Calu3 (cell line): Measurements from ENCODE around the gene CASTOR1. TPM values are rescaled to one million over a fixed set of nuclear protein-coding genes. Genes with fewer than 3 reads are reported as not detected.

Experiments
- BruUV-seq: library from RNA; stranded (reverse); fragments of 400-500 nt; replicated peaks from 2 replicates; lab custom pipeline; 2021; lab: Mats Ljungman, UMichigan
- CTCF ChIA-PET: fragments of 300-600 bp; sonication (Branson Sonifier 250); formaldehyde crosslinking; loops from one replicate; lab custom pipeline; 2022; ENCODE audit warnings: antibody characterized with exemption; lab: Charles Lee
- DNase-seq: peaks from one replicate; pipeline ENCODE4 v3.0.0; 2022
- H3K27ac Mint-ChIP-seq: one replicate; pipeline ENCODE4 v1.8.0; 2022; ENCODE audit warnings: mixed read lengths; ENCODE audit not compliant: unreplicated experiment
- H3K27me3 Mint-ChIP-seq: one replicate; pipeline ENCODE4 v1.8.0; 2022; ENCODE audit warnings: mixed read lengths; ENCODE audit not compliant: unreplicated experiment
- H3K36me3 Mint-ChIP-seq: one replicate; pipeline ENCODE4 v1.8.0; 2022; ENCODE audit warnings: mild to moderate bottlenecking, moderate library complexity, mixed read lengths; ENCODE audit not compliant: insufficient read depth, unreplicated experiment
- H3K4me1 Mint-ChIP-seq: one replicate; pipeline ENCODE4 v1.8.0; 2022; ENCODE audit warnings: mild to moderate bottlenecking, low read depth, mixed read lengths; ENCODE audit not compliant: unreplicated experiment
- H3K4me3 Mint-ChIP-seq: one replicate; pipeline ENCODE4 v1.8.0; 2022; ENCODE audit warnings: mild to moderate bottlenecking, low read depth, moderate library complexity, mixed read lengths; ENCODE audit not compliant: unreplicated experiment
- H3K9me3 Mint-ChIP-seq: one replicate; pipeline ENCODE4 v1.8.0; 2022; ENCODE audit warnings: low read depth, mixed read lengths; ENCODE audit not compliant: unreplicated experiment
- intact Hi-C: fragments of 100-400 bp; cut with micrococcal nuclease; formaldehyde crosslinking; loops from one replicate; pipeline ENCODE4 v1.10.0; 2022; ENCODE audit not compliant: unreplicated experiment
- total RNA-seq: library from RNA; stranded (reverse); gene quantifications from 2 replicates; pipeline ENCODE4 v1.2.3, GENCODE V29; 2022
- TF ChIP-seq, protein P1 (sequence below): fragments of 200-600 bp; IDR thresholded peaks from one replicate; pipeline ENCODE4 v1.8.0; 2022; ENCODE audit warnings: antibody characterized with exemption; ENCODE audit not compliant: unreplicated experiment

CASTOR1 gene
- total RNA-seq, 1 experiment from 2014 or later, result 14.2 TPM

DNA sequence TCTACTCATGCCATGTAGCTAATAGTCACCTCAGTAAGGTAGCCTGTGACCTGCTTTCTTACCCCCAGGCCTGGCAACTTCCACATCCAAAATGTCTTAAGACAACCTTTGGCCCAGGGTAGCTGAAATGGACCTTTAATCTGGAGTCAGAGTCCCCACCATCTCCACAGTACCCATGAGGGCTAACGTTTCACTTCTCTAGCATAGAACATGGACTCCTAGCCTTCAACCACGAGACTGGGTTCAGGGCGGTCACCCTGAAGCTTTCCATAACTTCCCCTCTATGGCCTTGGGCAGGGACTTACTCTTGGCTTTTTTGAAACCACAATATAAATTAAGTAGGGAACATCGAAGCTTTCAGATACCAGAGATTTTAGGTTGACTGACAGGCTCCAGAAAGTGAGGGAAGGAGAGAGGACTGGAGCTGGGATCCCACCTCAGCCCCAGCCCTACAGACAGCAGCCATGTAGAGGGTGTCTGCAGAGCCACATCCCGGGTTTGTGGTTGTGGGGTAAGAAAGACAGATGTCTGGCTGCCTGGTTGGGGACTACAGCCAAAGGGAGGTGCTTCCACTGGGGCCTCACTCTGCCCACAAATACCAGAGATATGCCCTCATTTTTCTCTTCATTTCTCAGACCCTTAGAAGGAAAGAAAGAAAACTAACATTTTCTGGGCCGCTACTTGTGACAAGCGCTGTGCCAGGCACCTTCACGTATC, 34.9 kb upstream of the CASTOR1 start:
- CTCF ChIA-PET, result interaction anchor here (0.6 kb wide), 1 partner anchor 11 kb away, joined by 3 read pairs; no protein-coding TSS in a partner anchor
- TF ChIP-seq, protein P1, sequence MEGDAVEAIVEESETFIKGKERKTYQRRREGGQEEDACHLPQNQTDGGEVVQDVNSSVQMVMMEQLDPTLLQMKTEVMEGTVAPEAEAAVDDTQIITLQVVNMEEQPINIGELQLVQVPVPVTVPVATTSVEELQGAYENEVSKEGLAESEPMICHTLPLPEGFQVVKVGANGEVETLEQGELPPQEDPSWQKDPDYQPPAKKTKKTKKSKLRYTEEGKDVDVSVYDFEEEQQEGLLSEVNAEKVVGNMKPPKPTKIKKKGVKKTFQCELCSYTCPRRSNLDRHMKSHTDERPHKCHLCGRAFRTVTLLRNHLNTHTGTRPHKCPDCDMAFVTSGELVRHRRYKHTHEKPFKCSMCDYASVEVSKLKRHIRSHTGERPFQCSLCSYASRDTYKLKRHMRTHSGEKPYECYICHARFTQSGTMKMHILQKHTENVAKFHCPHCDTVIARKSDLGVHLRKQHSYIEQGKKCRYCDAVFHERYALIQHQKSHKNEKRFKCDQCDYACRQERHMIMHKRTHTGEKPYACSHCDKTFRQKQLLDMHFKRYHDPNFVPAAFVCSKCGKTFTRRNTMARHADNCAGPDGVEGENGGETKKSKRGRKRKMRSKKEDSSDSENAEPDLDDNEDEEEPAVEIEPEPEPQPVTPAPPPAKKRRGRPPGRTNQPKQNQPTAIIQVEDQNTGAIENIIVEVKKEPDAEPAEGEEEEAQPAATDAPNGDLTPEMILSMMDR, result no peak
- Mint-ChIP-seq H3K27ac (no peak overlapping the region), H3K4me3 (peak overlapping the region; percentile 78), H3K36me3 (peaks cover 47% of the 10 kb centered on the region), H3K27me3 (no peaks in the 10 kb centered on the region), H3K9me3 (no peaks in the 10 kb centered on the region), H3K4me1 (peaks cover 45% of the 10 kb centered on the region)
- DNase-seq, result no peak
- no TSS peak for BruUV-seq
- intact Hi-C loops, result loop anchor here (10.0 kb wide), 1 partner anchor 49 kb away; no protein-coding TSS in a partner anchor

DNA sequence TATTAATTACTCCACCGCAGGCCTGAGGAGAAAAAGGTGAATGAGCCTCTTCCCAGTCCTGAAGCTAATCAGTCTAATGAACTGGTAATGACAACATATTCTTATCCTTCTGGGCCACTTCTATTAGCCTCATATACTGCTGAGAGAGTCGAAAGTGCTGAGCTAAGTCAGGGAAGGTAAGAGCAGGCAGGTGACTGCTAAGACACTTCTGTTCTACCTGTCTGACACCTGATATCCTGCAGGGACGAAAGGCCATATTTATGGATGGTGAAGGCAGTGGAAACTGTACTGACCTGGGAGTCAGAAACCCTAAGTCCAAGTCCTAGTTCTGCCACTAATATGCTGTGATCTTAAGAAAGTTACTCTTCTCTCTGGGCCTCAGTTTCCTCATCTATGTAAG, 33.9 kb upstream of the CASTOR1 start:
- intact Hi-C loops, result loop anchor here (10.0 kb wide), 1 partner anchor 48 kb away; no protein-coding TSS in a partner anchor
- H3K27me3 Mint-ChIP-seq, result no peaks in the 10 kb centered on the region
- no peak overlapping the region for H3K27ac Mint-ChIP-seq
- no peak overlapping the region for H3K4me3 Mint-ChIP-seq
- H3K4me1 Mint-ChIP-seq, result peaks cover 49% of the 10 kb centered on the region
- CTCF ChIA-PET, result no interaction called here
- peaks cover 43% of the 10 kb centered on the region for H3K36me3 Mint-ChIP-seq
- no TSS peak for BruUV-seq
- DNase-seq, result no peak
- no peaks in the 10 kb centered on the region for H3K9me3 Mint-ChIP-seq
- TF ChIP-seq, protein P1, result no peak

DNA sequence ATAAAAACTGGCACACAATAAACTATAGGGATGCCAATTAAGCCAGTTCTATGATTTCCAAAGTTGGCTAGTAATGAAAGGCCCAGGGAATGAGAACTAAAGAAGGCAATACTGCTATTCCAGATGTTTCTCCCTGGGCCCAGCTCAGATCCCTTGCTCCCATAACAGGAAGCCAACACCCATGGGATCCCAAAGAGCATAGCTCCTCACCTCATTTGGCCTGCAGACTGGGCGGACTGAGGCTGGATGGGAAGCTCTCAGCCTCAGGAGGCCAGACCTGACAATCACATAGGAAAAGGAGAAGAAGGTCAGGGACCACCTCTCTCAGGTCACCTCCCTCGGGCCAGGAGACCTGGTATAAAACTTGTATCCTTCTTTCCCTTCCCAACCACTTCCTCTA, 32.2 kb upstream of the CASTOR1 start:
- intact Hi-C loops, result loop anchor here (10.0 kb wide), 1 partner anchor 47 kb away; no protein-coding TSS in a partner anchor

DNA sequence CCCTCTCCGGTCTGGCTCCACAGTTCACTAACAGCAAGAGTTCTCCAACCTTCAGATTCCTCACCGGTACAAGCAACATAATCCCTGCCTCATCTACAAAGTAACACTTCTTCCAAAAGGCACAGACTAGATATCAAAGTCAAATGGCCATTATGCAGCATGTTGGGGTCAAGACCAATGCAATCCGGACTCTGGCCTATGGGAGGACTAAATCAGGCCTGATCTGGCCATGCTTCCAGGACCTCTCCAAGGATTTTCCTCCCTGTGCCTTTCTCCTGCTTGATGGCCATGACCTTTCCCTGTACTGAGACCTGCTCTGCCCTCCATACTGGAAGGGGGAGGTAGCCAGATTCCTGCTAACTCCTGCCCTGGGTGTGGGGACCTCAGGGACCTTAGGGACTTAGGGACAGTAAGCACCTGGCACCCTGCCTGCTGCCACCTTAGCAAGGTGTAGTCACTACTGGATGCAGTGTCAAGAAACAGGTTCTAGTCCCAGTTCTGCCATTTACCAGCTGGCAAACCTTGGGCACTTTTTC, 30.8 kb upstream of the CASTOR1 start:
- H3K27ac Mint-ChIP-seq, result no peak overlapping the region
- peaks cover 17% of the 10 kb centered on the region for H3K36me3 Mint-ChIP-seq
- DNase-seq, result no peak
- no TSS peak for BruUV-seq
- H3K9me3 Mint-ChIP-seq, result no peaks in the 10 kb centered on the region
- peaks cover 49% of the 10 kb centered on the region for H3K4me1 Mint-ChIP-seq
- CTCF ChIA-PET, result no interaction called here
- no peak overlapping the region for H3K4me3 Mint-ChIP-seq
- TF ChIP-seq, protein P1, result no peak
- no peaks in the 10 kb centered on the region for H3K27me3 Mint-ChIP-seq
- intact Hi-C loops, result loop anchor here (10.0 kb wide), 1 partner anchor 45 kb away; no protein-coding TSS in a partner anchor

More for the DNA sequence above, 32.2 kb upstream of the CASTOR1 start:
- peaks cover 31% of the 10 kb centered on the region for H3K36me3 Mint-ChIP-seq
- peaks cover 46% of the 10 kb centered on the region for H3K4me1 Mint-ChIP-seq
- BruUV-seq, result no TSS peak
- no peak for DNase-seq
- no peak overlapping the region for H3K27ac Mint-ChIP-seq
- H3K4me3 Mint-ChIP-seq, result no peak overlapping the region
- no peaks in the 10 kb centered on the region for H3K27me3 Mint-ChIP-seq
- TF ChIP-seq, protein P1, result no peak
- CTCF ChIA-PET, result interaction anchor here (1.0 kb wide), 1 partner anchor 33 kb away, joined by 3 read pairs; no protein-coding TSS in a partner anchor
- H3K9me3 Mint-ChIP-seq, result no peaks in the 10 kb centered on the region
